NCI-H510A treated with DMSO at 0.1 percent for 48 hours (cell line): ENCODE results near the gene DDX10.

Experiments
- DNase-seq: peaks from one replicate; lab custom pipeline; 2025; lab: John Stamatoyannopoulos, UW

DDX10 gene

GRCh38 chr11:108938604-108939003 lies 273.7 kb downstream of the DDX10 start:
- DNase-seq = no peak

GRCh38 chr11:108939135-108939534 lies 274.3 kb downstream of the DDX10 start:
- no peak for DNase-seq

GRCh38 chr11:108943853-108944252 lies 279.0 kb downstream of the DDX10 start:
- DNase-seq = no peak

- DNase-seq = no peak
Measured at GRCh38 chr11:108944471-108945178, 279.8 kb downstream of the DDX10 start.

- DNase-seq = no peak
Measured at GRCh38 chr11:108945341-108945740, 280.5 kb downstream of the DDX10 start.

- DNase-seq = no peak
Measured at GRCh38 chr11:108947654-108948570, 283.0 kb downstream of the DDX10 start.

GRCh38 chr11:108958368-108959104 lies 293.7 kb downstream of the DDX10 start:
- DNase-seq = no peak

- DNase-seq = no peak
Measured at GRCh38 chr11:108959105-108959761, 294.4 kb downstream of the DDX10 start.

GRCh38 chr11:108959874-108960273 lies 295.0 kb downstream of the DDX10 start:
- no peak for DNase-seq

GRCh38 chr11:108960501-108960900 lies 295.6 kb downstream of the DDX10 start:
- DNase-seq = no peak

- no peak for DNase-seq
Measured at GRCh38 chr11:108961095-108961494, 296.2 kb downstream of the DDX10 start.

- DNase-seq = no peak
Measured at GRCh38 chr11:108963118-108963517, 298.2 kb downstream of the DDX10 start.

- DNase-seq = no peak
Measured at GRCh38 chr11:108965306-108966001, 300.6 kb downstream of the DDX10 start.

- DNase-seq = no peak
Measured at GRCh38 chr11:108966206-108966605, 301.3 kb downstream of the DDX10 start.

GRCh38 chr11:108966978-108967377 lies 302.1 kb downstream of the DDX10 start:
- no peak for DNase-seq

GRCh38 chr11:108967571-108967970 lies 302.7 kb downstream of the DDX10 start:
- no peak for DNase-seq

- DNase-seq = no peak
Measured at GRCh38 chr11:108970221-108970991, 305.5 kb downstream of the DDX10 start.

- DNase-seq = no peak
Measured at GRCh38 chr11:108973402-108974162, 308.7 kb downstream of the DDX10 start.

GRCh38 chr11:108975026-108975425 lies 310.2 kb downstream of the DDX10 start:
- DNase-seq = peak; percentile 15

- peak; percentile 72 for DNase-seq
Measured at GRCh38 chr11:108975641-108976071, 310.8 kb downstream of the DDX10 start.
